H1 (cell line): ENCODE data around the gene KMT2E. TPM values are rescaled to one million over a fixed set of nuclear protein-coding genes. Genes with fewer than 3 reads are reported as not detected.

Experiments
- CTCF ChIA-PET: fragments of 300-600 bp; sonication (Branson Sonifier 250); formaldehyde crosslinking; loops from one replicate; lab custom pipeline; 2021; ENCODE audit not compliant: partially characterized antibody; lab: Charles Lee
- POLR2A ChIA-PET: fragments of 300-600 bp; sonication (Branson Sonifier 250); formaldehyde crosslinking; loops from one replicate; lab custom pipeline; 2021; ENCODE audit warnings: inconsistent platforms; ENCODE audit not compliant: partially characterized antibody; lab: Charles Lee
- DNase-seq, 2 experiments: peaks; one replicate each; pipeline versions ENCODE4 v3.0.0 to v3.0.0-alpha.2; 2010 to 2022; ENCODE audit warnings: low spot score in 2 of 2, low read depth in 1 of 2, mixed read lengths in 1 of 2
- FAIRE-seq: peaks from 2 replicates; lab custom pipeline; 2011; peaks lifted over from hg19 to GRCh38; lab: Jason Lieb, UNC
- H2AFZ ChIP-seq: 2 replicates; pipeline ENCODE4 v1.8.1; 2012; ENCODE audit warnings: low read length, inconsistent platforms
- H2AK5ac ChIP-seq: 2 replicates; pipeline ENCODE4 v1.6.1; 2013; ENCODE audit warnings: low read depth, low read length
- H2BK120ac ChIP-seq: replicated peaks from 2 replicates; pipeline ENCODE3; 2013; ENCODE audit warnings: low read depth, low read length, inconsistent platforms
- H2BK12ac ChIP-seq: 2 replicates; pipeline ENCODE4 v1.6.1; 2013; ENCODE audit warnings: low read depth, low read length
- H2BK15ac ChIP-seq: 2 replicates; pipeline ENCODE4 v1.6.1; 2013; ENCODE audit warnings: low read length
- H2BK20ac ChIP-seq: 2 replicates; pipeline ENCODE4 v1.6.1; 2013; ENCODE audit warnings: low read length
- H2BK5ac ChIP-seq: 2 replicates; pipeline ENCODE4 v1.6.1; 2013; ENCODE audit warnings: low read depth, low read length
- H3K14ac ChIP-seq: 2 replicates; pipeline ENCODE4 v1.6.1; 2013; ENCODE audit warnings: inconsistent platforms; ENCODE audit not compliant: insufficient read length
- H3K18ac ChIP-seq: 2 replicates; pipeline ENCODE4 v1.6.1; 2013; ENCODE audit warnings: low read length; ENCODE audit errors: extremely low read depth
- H3K23ac ChIP-seq: 2 replicates; pipeline ENCODE4 v1.6.1; 2013; ENCODE audit warnings: inconsistent platforms; ENCODE audit not compliant: insufficient read length
- H3K23me2 ChIP-seq: 2 replicates; pipeline ENCODE4 v1.6.1; 2013; ENCODE audit warnings: low read depth, low read length
- H3K27ac ChIP-seq: 2 replicates; pipeline ENCODE4 v1.6.1; 2011; ENCODE audit warnings: low read depth, low read length, inconsistent platforms
- H3K27me3 ChIP-seq, 4 experiments: replicated peaks in 1 of 4; 1 replicate in 1 of 4; 2 replicates in 3 of 4; pipeline versions ENCODE4 v1.6.1 to v1.8.1; 2011 to 2013; ENCODE audit warnings: low read length in 3 of 4, mild to moderate bottlenecking in 3 of 4, inconsistent platforms in 2 of 4, mixed read lengths in 2 of 4, moderate library complexity in 1 of 4; ENCODE audit not compliant: control insufficient read depth in 3 of 4, insufficient read depth in 3 of 4; ENCODE audit errors: extremely low read depth in 1 of 4
- H3K36me3 ChIP-seq, 4 experiments: 2 replicates each; pipeline versions ENCODE4 v1.6.1 to v1.8.1; 2011 to 2013; ENCODE audit warnings: mild to moderate bottlenecking in 4 of 4, low read length in 3 of 4, moderate library complexity in 2 of 4, control low read depth in 1 of 4, inconsistent platforms in 1 of 4; ENCODE audit not compliant: insufficient read depth in 4 of 4, control insufficient read depth in 2 of 4
- H3K4ac ChIP-seq: replicated peaks from 2 replicates; pipeline ENCODE3; 2013; ENCODE audit warnings: low read length, low read depth, mixed read lengths, inconsistent platforms; ENCODE audit not compliant: insufficient read length
- H3K4me1 ChIP-seq, 4 experiments: replicated peaks in 1 of 4; 1 replicate in 1 of 4; 2 replicates in 3 of 4; pipeline versions ENCODE4 v1.6.1 to v1.8.1; 2011 to 2013; ENCODE audit warnings: low read length in 3 of 4, inconsistent platforms in 2 of 4, mixed read lengths in 1 of 4; ENCODE audit not compliant: insufficient read depth in 4 of 4, control insufficient read depth in 3 of 4
- H3K4me2 ChIP-seq, 2 experiments: 2 replicates each; pipeline versions ENCODE4 v1.6.1 to v1.8.1; 2011 to 2013; ENCODE audit warnings: low read depth in 2 of 2, low read length in 2 of 2, control low read depth in 1 of 2, inconsistent platforms in 1 of 2, mild to moderate bottlenecking in 1 of 2; ENCODE audit not compliant: insufficient read depth in 1 of 2
- H3K4me3 ChIP-seq, 4 experiments: fragments of 200-600, 300-600 bp in 1 of 4; sonication (generic), shearing (Covaris generic), sonication (Bioruptor Twin) in 1 of 4; 2 replicates each; pipeline versions ENCODE4 v1.5.1 to v1.8.1; 2011 to 2016; ENCODE audit warnings: low read length in 4 of 4, low read depth in 3 of 4, control low read depth in 2 of 4, inconsistent platforms in 2 of 4, mild to moderate bottlenecking in 2 of 4, mixed read lengths in 1 of 4, moderate library complexity in 1 of 4; ENCODE audit not compliant: insufficient read depth in 2 of 4; ENCODE audit errors: extremely low read depth in 1 of 4
- H3K56ac ChIP-seq: replicated peaks from 2 replicates; pipeline ENCODE3; 2013; ENCODE audit warnings: low read depth, mild to moderate bottlenecking, mixed read lengths, low read length, inconsistent platforms; ENCODE audit not compliant: insufficient read length
- H3K79me1 ChIP-seq: 2 replicates; pipeline ENCODE4 v1.6.1; 2013; ENCODE audit warnings: low read depth, low read length, control low read depth
- H3K79me2 ChIP-seq, 2 experiments: 2 replicates each; pipeline versions ENCODE4 v1.6.1 to v1.8.1; 2012 to 2013; ENCODE audit warnings: low read length in 2 of 2, mild to moderate bottlenecking in 2 of 2, inconsistent platforms in 1 of 2; ENCODE audit not compliant: insufficient read depth in 2 of 2, control insufficient read depth in 1 of 2
- H3K9ac ChIP-seq, 4 experiments: replicated peaks in 1 of 4; 1 replicate in 1 of 4; 2 replicates in 3 of 4; pipeline versions ENCODE4 v1.6.1 to v1.8.1; 2011 to 2013; ENCODE audit warnings: low read depth in 3 of 4, low read length in 3 of 4, control low read depth in 2 of 4, mild to moderate bottlenecking in 2 of 4, moderate library complexity in 2 of 4, inconsistent platforms in 1 of 4; ENCODE audit errors: extremely low read depth in 1 of 4
- H3K9me3 ChIP-seq, 2 experiments: 2 replicates each; pipeline versions ENCODE4 v1.6.1 to v1.8.1; 2012 to 2013; ENCODE audit warnings: mild to moderate bottlenecking in 2 of 2, moderate library complexity in 2 of 2, control low read depth in 1 of 2, inconsistent platforms in 1 of 2, low read depth in 1 of 2, low read length in 1 of 2, mixed read lengths in 1 of 2; ENCODE audit not compliant: insufficient read depth in 2 of 2
- H4K20me1 ChIP-seq, 2 experiments: replicated peaks in 1 of 2; 2 replicates each; pipeline versions ENCODE3 to v1.8.1; 2011 to 2013; ENCODE audit warnings: inconsistent platforms in 2 of 2, low read length in 2 of 2, mild to moderate bottlenecking in 1 of 2; ENCODE audit not compliant: insufficient read depth in 2 of 2, control insufficient read depth in 1 of 2
- H4K5ac ChIP-seq: 2 replicates; pipeline ENCODE4 v1.6.1; 2013; ENCODE audit warnings: low read length, low read depth, mixed read lengths, inconsistent platforms; ENCODE audit not compliant: insufficient read length
- H4K8ac ChIP-seq: 2 replicates; pipeline ENCODE4 v1.8.0; 2013; ENCODE audit warnings: mild to moderate bottlenecking, moderate library complexity, low read length, inconsistent platforms; ENCODE audit not compliant: insufficient read depth; ENCODE audit errors: extremely low read depth
- H4K91ac ChIP-seq: replicated peaks from 2 replicates; pipeline ENCODE3; 2013; ENCODE audit warnings: low read length, mixed read lengths, inconsistent platforms; ENCODE audit not compliant: insufficient read length
- BRCA1 ChIP-seq: IDR thresholded peaks from 2 replicates; pipeline ENCODE4 v1.6.1; 2012; ENCODE audit warnings: low read depth, low read length, improper control_type of control experiment
- CBX5 ChIP-seq: fragments of 300-800, 300-1000 bp; sonication (generic); IDR thresholded peaks from 2 replicates; pipeline ENCODE4 v1.7.1; 2016; ENCODE audit warnings: antibody characterized with exemption, low read length, low read depth
- CHD2 ChIP-seq: IDR thresholded peaks from 2 replicates; pipeline ENCODE4 v1.6.1; 2012; ENCODE audit warnings: low read length, improper control_type of control experiment
- HDAC2 ChIP-seq, 2 experiments: fragments of 300-600 bp in 1 of 2; sonication (generic) in 1 of 2; IDR thresholded peaks; 2 replicates each; pipeline ENCODE4 v1.6.1; 2011 to 2012; ENCODE audit warnings: low read depth in 2 of 2, low read length in 2 of 2, mild to moderate bottlenecking in 2 of 2, moderate library complexity in 2 of 2, borderline replicate concordance in 1 of 2, inconsistent platforms in 1 of 2
- JUN ChIP-seq: IDR thresholded peaks from 2 replicates; pipeline ENCODE4 v1.6.1; 2011; ENCODE audit warnings: low read depth, mild to moderate bottlenecking, improper control_type of control experiment, low read length
- MAFK ChIP-seq: IDR thresholded peaks from 2 replicates; pipeline ENCODE4 v1.6.1; 2012; ENCODE audit warnings: low read depth, mild to moderate bottlenecking, improper control_type of control experiment, low read length
- POLR2A ChIP-seq, 2 experiments: IDR thresholded peaks; 1 replicate in 1 of 2; 2 replicates in 1 of 2; pipeline ENCODE4 v1.6.1; 2011; ENCODE audit warnings: low read depth in 2 of 2, low read length in 2 of 2, mild to moderate bottlenecking in 2 of 2; ENCODE audit errors: control extremely low read depth in 1 of 2
- SIN3A ChIP-seq, 2 experiments: IDR thresholded peaks in 1 of 2; conservative IDR thresholded peaks in 1 of 2; 2 replicates each; pipeline ENCODE4 v1.6.1; 2011 to 2012; ENCODE audit warnings: low read length in 2 of 2, improper control_type of control experiment in 1 of 2, low read depth in 1 of 2, mild to moderate bottlenecking in 1 of 2
- SP1 ChIP-seq: IDR thresholded peaks from 2 replicates; pipeline ENCODE4 v1.6.1; 2011; ENCODE audit warnings: low read depth, low read length
- SP4 ChIP-seq: IDR thresholded peaks from 2 replicates; pipeline ENCODE4 v1.6.1; 2012; ENCODE audit warnings: low read length, inconsistent platforms
- SUZ12 ChIP-seq: fragments of 200-600 bp; sonication (generic); IDR thresholded peaks from 2 replicates; pipeline ENCODE4 v1.6.1; 2012; ENCODE audit warnings: mild to moderate bottlenecking, inconsistent platforms, low read length, moderate library complexity, mixed read lengths
- WGBS, 2 experiments: shearing (Covaris generic) in 1 of 2; methylation state at CpG; one replicate each; pipeline versions ENCODE4 v1.1.6 to v1.1.7; 2013 to 2015; ENCODE audit warnings: low lambda C conversion rate in 2 of 2, mixed read lengths in 2 of 2, inconsistent platforms in 1 of 2, low coverage in 1 of 2, missing lambda C conversion rate in 1 of 2; ENCODE audit not compliant: insufficient replicate concordance in 2 of 2, insufficient coverage in 1 of 2, insufficient read length in 1 of 2; ENCODE audit errors: extremely low coverage in 1 of 2, missing lambda C conversion rate in 1 of 2; 5-methylcytosine and 5-hydroxymethylcytosine counted together
- polyA plus RNA-seq, 7 experiments: library from polyadenylated mRNA; depleted of rRNA in 3 of 7; stranded (reverse) in 5 of 7; unstranded in 2 of 7; fragments of >200 nt in 5 of 7; fragments of 200-250 nt in 2 of 7; gene quantifications; 1 replicate in 5 of 7; 2 replicates in 1 of 7; 4 replicates in 1 of 7; pipeline versions ENCODE4 v1.2.1 to v1.2.3, GENCODE V29; 2011 to 2013; ENCODE audit warnings: missing spikeins in 2 of 7, mixed read lengths in 2 of 7
- total RNA-seq: library from RNA; stranded (reverse); fragmentation: NEBNext Ultra II Directional; extraction: Animal tissue kit (Norgen Biotek cat#: 25700); gene quantifications from 2 replicates; pipeline ENCODE4 v1.2.1, GENCODE V29; 2021
- TF ChIP-seq, protein P1 (sequence below): IDR thresholded peaks from 2 replicates; pipeline ENCODE4 v1.6.1; 2011; ENCODE audit warnings: low read depth, mild to moderate bottlenecking, low read length; ENCODE audit not compliant: insufficient read depth

Gene KMT2E
- total and polyA plus RNA-seq, 2 of the 8 experiments (the other 6 are each of a cell fraction or from before 2014, with no cell fraction given), result 10.9 to 45.0 TPM

DNA sequence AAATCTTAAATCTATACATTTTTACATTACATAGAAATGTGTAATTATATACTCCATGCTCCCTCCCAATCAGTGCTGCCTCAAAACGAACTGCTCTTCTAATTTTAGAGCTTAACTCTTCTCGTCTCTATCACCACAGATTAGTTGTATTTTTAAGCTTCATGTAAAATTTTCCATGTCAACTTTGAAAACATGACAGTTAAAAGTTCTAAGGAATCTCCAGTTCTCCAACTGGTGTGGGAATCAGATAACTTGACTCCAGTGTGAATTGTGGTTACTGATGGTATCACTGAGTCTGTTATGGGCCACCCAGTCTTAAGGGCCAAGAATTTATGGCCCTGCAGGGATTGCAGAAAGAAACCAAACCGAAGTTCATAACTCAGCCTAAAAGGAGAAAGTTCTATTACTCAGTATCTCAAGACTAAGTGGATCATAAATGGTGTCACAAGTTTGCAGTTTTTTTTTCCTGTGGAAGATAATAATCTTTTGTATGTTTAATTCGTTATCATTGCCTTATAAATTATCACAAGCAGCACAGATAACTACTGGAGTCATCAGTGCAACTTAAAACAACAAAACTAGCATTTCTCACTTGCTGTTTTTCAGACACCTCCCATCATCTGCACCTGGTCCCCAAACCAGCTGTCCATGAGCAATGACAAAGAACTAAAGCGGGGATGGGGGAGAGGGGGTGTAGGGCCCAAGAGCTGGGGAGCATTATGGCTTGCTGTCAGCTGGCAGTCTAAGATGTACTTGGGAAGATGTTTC lies 31.5 kb upstream of the KMT2E start:
- no peak overlapping the region for H2BK12ac ChIP-seq
- no peak overlapping the region for H3K14ac ChIP-seq
- peaks cover 6 to 9% of the 10 kb centered on the region in 2 experiments for H4K20me1 ChIP-seq
- H3K23me2 ChIP-seq, result peaks cover 2% of the 10 kb centered on the region; the same call in 1 of the 2 replicates
- H3K4me1 ChIP-seq, result peaks cover 0 to 13% (median 8%) of the 10 kb centered on the region in 4 experiments; a peak in 4 of 7 replicates
- peaks cover 0 to 5% (median 0%) of the 10 kb centered on the region in 4 experiments; a peak in 1 of 8 replicates for H3K36me3 ChIP-seq
- FAIRE-seq (no peak), DNase-seq (no peak)
- peak overlapping the region; percentile 26 for H4K5ac ChIP-seq
- H3K18ac ChIP-seq, result no peak overlapping the region
- no peak overlapping the region for H4K8ac ChIP-seq
- no peak overlapping the region for H3K23ac ChIP-seq
- H3K79me2 ChIP-seq, result peaks cover 0 to 26% of the 10 kb centered on the region in 2 experiments; a peak in 2 of 4 replicates
- H2BK15ac ChIP-seq, result no peak overlapping the region
- H3K4me3 ChIP-seq, result peak overlapping the region in 2 of 4 experiments; percentile 61 to 71; a peak in 4 of 8 replicates
- no peak overlapping the region for H2BK120ac ChIP-seq
- no peak overlapping the region for H3K27ac ChIP-seq
- H2BK5ac ChIP-seq, result no peak overlapping the region
- H3K56ac ChIP-seq, result no peak overlapping the region
- no peaks in the 10 kb centered on the region for H3K9me3 ChIP-seq
- no peak overlapping the region for H2BK20ac ChIP-seq
- no peak overlapping the region for H4K91ac ChIP-seq
- ChIA-PET CTCF (interaction anchor here (0.6 to 4.0 kb wide), 24 partner anchors 8 to 141 kb away, joined by 3 to 27 read pairs (median 4); partner anchors contain the start of gene KMT2E), POLR2A (interaction anchor here (1.2 to 5.6 kb wide), 11 partner anchors 10 to 73 kb away, joined by 3 to 118 read pairs (median 9); partner anchors contain the start of gene KMT2E)
- H3K4me2 ChIP-seq, result peak overlapping the region; percentile 58 to 81; a peak in 3 of 4 replicates
- no peak overlapping the region for H2AFZ ChIP-seq
- no peaks in the 10 kb centered on the region for H3K79me1 ChIP-seq
- H2AK5ac ChIP-seq, result no peak overlapping the region
- no peaks in the 10 kb centered on the region for H3K27me3 ChIP-seq
- 91% methylated on average over 5 of the region's 5 CpGs; no CpG with 5 or more reads in 1 of the 2 experiments for WGBS, 2 experiments
- no peak overlapping the region for H3K4ac ChIP-seq
- H3K9ac ChIP-seq, result no peak overlapping the region
- TF ChIP-seq, protein P1, sequence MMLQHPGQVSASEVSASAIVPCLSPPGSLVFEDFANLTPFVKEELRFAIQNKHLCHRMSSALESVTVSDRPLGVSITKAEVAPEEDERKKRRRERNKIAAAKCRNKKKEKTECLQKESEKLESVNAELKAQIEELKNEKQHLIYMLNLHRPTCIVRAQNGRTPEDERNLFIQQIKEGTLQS, result no peak
- TF ChIP-seq SUZ12 (no peak), POLR2A (IDR thresholded peaks at IDR 0.05; ENCODE audit: control extremely low read depth in 1 of 2, low read depth in 2 of 2, low read length in 2 of 2) (no peak), BRCA1 (no peak), MAFK (no peak), JUN (no peak), SP4 (no peak), HDAC2 (IDR thresholded peaks at IDR 0.05; ENCODE audit: borderline replicate concordance in 1 of 2, low read depth in 2 of 2, low read length in 2 of 2) (no peak), SP1 (no peak), CHD2 (no peak), SIN3A (conservative IDR thresholded peaks at IDR 0.05 in 1 of 2, IDR thresholded peaks at IDR 0.05 in 1 of 2; ENCODE audit: low read depth in 1 of 2, low read length in 2 of 2) (no peak), CBX5 (no peak)
